GM12873 (cell line): ENCODE data around the gene TMEM45B.

ENCODE experiments used
- TF ChIP-seq, protein P1 (sequence below): IDR thresholded peaks from 2 replicates; pipeline ENCODE4 v1.5.1; 2012; ENCODE audit warnings: low read depth, mild to moderate bottlenecking, moderate library complexity, low read length, control low read depth; ENCODE audit not compliant: insufficient read depth; ENCODE audit errors: missing control alignments

TMEM45B gene

DNA sequence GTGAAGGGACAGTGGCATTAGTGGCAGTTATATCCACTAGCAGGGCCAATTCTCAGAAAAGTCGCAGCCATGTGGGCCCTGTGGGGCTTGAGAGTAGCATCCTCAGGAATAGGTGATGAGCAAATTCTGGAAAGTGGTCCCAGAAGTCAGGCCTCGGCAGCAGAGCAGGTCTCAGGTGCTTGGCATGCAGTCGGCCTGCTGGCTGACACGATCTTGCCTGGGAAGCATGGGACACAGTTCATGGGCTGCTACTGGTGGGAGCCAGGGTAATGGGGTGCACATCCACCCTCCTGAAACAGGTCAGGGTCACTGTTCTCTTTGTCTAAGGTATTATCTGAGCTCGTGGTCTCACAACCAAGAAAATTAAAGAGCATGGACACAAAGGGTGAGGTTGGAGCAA is 36.8 kb upstream of the TMEM45B start:
- TF ChIP-seq, protein P1, sequence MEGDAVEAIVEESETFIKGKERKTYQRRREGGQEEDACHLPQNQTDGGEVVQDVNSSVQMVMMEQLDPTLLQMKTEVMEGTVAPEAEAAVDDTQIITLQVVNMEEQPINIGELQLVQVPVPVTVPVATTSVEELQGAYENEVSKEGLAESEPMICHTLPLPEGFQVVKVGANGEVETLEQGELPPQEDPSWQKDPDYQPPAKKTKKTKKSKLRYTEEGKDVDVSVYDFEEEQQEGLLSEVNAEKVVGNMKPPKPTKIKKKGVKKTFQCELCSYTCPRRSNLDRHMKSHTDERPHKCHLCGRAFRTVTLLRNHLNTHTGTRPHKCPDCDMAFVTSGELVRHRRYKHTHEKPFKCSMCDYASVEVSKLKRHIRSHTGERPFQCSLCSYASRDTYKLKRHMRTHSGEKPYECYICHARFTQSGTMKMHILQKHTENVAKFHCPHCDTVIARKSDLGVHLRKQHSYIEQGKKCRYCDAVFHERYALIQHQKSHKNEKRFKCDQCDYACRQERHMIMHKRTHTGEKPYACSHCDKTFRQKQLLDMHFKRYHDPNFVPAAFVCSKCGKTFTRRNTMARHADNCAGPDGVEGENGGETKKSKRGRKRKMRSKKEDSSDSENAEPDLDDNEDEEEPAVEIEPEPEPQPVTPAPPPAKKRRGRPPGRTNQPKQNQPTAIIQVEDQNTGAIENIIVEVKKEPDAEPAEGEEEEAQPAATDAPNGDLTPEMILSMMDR = no peak

DNA sequence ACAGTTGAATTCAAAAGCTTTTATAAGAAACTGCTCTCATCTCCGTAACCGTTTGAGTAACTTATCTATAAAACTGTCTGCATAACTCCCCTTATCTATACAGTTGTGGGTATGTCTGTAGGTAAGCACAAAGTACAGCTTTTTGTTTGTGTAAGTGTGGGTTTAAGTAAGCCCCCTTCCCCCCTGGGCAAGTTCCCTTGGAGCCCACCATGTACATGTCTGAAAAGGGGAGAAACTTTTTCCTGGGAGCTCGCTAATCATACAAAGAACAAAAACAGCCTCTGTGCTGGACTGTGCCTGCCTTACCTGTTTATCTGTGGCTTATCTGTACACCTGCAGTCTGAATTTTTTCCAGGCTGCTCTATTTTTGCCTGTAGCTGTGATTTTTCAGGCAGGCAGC is 36.3 kb upstream of the TMEM45B start:
- TF ChIP-seq, protein P1 = no peak

DNA sequence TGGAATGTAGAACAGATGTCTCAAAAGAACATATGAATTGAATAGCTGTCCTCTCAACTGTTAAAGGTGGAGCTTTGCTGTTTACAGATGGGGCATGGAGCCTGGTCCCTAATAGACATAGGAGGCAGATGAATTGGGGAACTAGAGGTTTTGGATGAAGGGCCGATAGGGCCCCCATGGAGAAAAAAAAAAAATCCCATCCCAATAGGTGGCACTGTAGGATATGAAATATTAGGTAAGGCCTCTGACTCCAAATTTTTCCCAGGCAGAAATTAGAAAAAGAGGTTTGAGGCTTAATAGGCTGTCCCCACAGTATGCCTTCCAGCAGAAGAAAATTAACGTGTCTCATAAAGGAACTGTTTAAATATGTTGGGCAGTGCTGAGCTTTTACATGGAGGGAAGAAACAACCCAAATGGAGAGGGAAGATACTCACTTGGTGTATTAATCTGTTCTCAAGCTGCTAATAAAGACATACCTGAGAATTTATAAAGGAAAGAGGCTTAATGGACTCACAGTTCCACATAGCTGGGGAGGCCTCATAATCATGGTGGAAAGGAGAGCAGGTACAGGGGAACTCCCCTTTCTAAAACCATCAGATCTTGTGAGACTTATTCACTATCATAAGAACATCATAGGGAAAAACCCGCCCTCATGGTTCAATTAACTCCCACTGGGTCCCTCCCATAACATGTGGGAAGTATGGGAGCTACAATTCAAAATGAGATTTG is 30.1 kb upstream of the TMEM45B start:
- TF ChIP-seq, protein P1 = no peak

DNA sequence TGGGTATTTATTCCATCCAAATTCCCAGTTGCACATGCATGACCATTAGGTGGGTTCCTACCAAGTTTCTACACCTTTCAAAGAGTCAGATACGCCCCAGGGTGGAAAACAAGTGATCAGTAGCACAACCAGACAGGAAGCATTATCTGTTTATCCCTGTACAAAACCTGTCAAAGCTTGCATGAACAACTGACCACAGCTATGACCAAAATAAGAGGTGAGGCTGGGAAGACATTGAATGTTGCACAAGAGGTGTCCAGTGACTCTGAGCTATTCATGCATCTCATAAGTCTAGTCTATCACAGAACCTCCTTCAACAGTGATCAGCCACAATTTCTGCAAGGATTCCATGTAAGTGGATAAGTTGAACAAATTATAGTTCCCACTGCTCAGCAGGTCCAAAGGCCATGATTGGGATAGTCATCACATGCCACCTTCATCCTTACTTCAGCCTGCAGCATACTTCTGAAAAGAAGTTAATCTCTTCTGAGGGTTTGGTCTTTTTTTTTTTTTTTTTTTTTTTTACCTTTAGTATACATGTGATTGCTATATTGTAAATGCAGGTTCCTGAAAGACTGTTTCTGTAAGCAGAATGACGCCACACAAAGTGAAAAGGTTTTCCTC is 28.0 kb upstream of the TMEM45B start:
- TF ChIP-seq, protein P1 = no peak

DNA sequence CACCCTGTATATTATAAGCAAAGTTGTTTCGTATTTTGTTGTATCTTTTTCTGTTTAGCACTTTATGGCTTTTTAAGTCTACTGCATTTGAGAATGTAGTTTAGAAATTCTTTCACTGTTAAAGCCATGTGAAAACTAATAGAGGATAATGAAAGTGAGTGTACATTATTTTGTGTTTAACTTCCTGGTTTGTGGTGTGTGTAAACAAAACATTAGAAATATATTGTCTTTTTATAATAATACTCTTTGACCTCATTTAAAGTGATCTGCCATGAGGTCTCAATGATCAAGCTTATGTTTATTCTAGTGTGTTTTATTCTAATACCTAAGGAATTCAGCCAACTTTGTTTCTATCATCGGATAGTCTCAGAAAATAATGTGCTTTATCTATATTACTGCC is 27.4 kb upstream of the TMEM45B start:
- TF ChIP-seq, protein P1 = no peak

DNA sequence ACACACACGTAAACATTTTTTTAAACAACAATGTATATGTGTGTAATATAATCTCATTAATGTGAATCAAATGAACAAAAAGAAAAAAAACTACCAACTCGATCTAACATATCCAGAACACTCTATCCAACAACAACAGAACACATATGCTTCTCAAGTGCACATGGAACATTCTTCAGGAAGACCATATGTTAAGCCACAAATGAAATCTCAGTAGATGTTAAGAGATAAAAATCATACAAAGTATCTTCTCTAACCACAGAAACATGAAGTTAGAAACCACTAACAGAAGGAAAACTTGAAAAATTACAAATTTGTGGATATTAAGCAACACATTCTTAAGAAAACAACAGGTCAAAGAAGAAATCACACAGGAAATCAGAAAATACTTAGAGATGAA is 25.5 kb upstream of the TMEM45B start:
- TF ChIP-seq, protein P1 = no peak

DNA sequence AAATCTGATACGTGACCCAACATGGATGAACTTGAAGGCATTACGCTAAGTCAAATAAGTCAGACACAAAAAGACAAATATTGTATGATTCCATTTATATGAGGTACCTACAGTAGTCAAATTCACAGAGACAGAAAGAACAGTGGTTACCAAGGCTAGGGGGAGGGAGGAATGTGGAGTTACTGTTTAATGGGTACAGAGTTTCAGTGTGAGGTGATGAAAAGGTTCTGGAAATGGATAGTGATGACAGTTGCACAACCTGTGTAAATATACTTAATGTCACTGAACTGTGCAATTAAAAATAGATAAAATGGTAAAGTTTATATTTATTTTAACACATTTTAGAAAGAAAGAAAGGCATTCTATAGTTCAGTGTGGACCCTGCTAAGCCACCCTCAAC is 24.1 kb upstream of the TMEM45B start:
- TF ChIP-seq, protein P1 = no peak
